Activated CD4-positive, alpha-beta T cell treated with anti-CD3 and anti-CD28 coated beads, Interleukin-2, amount 50 U/mL, for 48 hours (primary cell): ENCODE results near the gene ALDH18A1.

ENCODE experiments used
- DNase-seq, 2 experiments: peaks; one replicate each; pipeline ENCODE4 v3.0.0-alpha.2; 2020

ALDH18A1 gene

DNA sequence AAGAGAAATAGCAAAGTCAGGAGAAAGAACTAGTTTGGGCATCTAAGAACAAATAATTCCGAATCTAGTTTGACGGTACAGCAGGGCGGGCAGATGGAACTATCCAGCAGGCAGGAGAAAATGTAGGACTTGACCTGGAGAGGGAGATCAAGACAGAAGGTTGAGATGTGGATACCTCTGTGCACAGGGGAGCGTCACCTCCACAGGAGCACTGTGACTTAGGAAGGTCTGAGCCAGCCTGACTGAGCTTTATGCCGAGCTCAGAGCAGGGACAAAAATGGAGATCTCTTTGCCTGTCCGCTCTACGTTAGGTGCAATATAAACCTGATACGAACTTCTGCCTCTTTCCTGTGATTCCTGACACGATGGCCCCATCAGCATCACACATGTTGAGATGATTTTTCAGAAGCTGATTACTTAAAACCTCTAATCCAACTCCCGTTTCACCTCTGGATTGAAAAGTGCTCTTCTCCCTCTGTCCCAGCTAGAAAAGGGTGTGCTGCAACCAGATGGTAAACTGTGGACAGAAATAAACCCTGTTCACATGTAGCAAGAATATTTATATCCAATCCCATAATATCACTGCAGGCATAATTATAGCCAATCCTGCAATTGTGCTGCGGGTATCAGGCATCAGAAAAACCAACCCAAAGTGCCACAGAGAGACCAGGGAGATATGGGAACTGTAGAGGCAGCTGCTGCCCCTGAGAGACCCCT is 81.7 kb downstream of the ALDH18A1 start:
- no peak for DNase-seq

DNA sequence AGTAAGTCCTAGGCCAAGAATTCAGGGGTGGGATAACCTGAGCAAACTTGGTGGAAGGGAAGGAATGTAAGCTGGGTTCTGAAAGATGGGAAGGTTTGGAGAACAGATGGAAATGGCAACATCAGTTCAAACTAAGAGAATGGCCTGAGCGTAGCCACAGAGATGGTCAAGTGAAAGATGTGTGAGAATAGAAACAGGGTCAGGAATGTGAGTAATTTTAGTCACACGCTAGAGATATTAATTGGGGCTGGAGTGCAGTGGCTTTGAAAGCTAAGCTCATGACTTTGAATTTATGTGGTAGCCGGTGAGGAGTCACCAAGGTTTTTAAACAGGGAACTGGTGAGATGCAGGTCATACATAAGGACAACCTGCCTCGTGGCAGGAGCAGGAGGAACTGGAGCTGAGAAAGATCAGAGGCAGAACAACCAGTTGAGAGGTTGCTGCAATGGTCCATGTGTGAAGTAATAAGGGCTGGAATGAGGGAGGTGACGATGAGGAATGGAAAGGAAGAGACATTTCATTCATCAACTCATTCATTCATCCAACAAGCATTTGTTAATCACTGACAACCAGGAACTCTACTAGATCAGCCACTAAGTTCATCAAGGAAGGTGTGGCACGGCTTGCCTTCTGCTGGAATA is 82.4 kb downstream of the ALDH18A1 start:
- no peak for DNase-seq

DNA sequence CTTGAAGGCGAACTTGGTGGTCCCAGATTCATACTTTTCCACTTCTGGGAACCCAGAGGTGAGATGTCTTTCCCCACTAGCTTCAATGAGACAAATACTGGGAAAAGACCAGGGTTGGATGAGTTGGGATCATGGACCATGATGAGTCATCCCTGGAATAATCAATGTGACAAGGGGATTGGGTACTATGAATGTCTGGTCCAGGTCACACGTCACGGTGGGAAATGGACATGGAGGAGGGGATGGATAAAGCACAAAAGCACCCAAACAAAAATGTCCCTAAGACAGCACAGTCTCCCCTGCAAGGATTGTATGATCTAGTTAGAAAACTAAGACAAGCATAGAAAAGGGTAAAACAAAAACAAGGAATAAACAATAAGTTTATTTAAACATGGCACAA is 83.0 kb downstream of the ALDH18A1 start:
- DNase-seq: no peak

DNA sequence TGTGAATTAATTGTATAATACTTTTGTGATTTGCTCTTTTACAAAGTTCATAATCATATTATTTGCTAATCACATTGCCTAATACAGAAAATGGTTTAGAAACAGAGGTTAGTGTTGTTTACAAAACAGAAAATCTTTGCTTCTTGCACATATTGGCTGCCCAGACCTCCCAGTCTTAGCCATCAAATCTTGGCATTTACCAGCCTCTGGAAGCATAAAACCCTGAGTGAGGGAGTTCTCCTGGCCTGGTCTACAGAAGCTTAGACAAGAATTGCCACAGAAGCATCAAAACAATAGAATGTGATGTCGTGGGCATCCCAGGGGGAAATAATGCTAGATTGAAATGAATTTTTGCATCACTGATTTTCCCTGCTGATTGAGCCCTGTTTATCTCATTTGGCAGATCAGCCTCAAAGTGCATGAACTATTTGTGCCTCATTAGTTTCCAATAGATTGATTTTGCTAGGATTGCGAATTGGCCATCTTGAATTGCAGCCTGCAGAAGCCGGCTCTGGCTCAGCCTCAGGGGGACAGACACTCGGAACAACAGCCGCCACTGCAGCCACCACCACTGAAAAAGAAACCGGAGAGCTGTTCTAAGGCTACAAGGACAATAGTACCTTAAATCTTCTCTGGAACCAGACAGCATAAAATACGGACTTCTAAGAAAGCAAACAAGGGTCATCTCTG is 84.2 kb downstream of the ALDH18A1 start:
- DNase-seq: no peak

DNA sequence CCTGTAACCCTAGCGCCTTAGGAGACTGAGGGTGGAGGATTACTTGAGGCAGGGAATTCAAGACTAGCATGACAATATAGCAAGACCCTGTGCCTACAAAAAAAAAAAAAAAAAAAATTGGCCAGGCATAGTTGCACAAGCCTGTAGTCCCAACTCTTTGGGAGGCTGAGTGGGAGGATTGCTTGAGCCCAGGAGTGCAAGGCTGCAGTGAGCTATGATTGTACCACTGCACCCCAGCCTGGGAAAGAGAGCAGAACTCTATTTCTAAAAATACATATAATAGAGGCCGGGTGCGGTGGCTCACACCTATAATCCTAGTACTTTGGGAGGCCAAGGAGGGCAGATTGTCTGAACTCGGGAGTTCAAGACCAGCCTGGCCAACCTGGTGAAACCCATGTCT is 85.1 kb downstream of the ALDH18A1 start:
- DNase-seq: no peak

DNA sequence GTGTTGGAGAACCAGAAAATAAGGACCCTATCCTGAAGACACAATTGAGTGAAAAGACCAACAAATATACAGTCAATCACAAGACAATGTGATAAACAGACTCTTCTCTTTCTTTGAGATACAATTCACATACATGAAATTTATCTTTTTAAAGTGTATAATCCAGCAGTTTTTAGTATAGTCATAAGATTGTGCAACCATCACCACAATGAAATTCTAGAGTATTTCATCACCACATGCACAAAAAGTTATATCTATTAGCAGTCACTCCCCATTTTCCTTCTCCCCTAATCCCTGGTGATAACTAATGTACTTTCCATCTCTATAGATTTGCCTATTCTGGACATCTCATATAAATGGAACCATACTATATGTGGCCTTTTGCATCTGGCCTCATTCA is 87.1 kb downstream of the ALDH18A1 start:
- no peak for DNase-seq

DNA sequence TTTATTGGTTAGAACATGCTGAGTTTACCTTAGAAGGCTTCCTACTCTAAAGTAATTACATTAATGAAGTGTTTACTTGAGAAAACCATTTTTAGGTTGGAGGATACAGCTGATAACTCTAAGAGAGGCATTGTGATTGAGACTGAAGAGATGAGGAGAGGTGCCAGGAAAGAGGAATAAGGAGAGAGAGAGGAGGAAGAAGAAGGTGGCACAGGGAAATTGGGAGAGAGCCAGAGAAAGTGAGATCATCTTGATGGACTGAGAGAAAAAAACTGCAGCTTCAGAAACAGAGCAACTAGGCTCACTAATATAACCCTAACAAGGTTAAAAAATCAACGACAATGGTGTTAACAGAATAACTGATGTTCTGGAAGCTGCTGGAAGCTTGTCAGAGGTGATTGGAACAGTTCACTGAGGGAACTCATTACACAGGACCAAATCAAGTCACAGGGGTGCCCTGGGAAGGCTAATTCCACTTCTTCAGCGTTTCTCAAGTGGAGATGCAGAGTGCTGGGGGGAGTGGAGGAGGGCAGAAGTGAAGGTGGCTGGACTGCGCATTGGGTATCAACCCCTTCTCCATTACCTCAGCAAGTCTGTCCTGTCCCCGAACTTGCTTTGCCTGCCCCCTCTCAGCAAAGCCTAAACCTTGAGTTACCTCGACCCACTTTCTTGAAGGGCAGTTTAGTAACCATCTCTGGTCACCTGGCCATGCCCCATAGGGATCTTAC is 88.4 kb downstream of the ALDH18A1 start:
- no peak for DNase-seq

DNA sequence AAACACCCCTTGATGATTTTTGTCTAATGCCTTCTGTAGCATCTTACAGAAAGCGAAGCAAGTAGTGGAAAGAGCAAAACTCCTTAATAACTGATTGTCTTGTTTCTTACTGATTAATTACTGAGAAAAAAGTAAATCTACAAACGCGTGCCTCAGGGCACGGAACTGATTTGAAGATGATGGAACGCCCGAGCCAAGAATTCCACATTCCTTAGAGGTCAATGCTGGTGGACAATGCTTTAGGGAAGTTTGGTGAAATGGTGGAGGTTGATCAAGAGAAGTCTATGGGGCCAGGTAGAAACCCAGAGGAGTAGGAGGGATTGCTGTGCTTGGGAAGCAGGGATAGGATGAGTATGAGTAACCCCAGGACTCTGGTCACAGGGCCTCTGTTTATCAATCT is 90.4 kb downstream of the ALDH18A1 start:
- no peak for DNase-seq

DNA sequence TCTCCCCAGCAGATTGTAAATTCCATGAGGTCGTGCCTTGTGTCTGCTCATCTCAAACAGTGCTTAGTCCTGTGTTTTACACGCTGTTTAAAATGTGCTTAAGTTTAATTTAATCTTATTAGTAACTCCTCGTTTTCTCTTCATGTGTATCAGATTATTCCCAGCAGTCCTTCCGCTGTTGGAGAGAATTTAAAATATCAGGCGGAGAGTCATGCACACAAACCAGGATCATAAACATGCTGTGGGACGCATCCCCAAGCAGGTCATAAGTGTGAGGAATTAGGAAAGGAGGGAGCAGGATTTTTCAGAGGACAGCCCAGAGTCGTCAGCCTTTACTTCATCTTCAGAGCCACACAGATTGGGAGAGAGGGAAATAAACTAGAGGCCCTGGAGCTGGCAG is 91.2 kb downstream of the ALDH18A1 start:
- DNase-seq: no peak

DNA sequence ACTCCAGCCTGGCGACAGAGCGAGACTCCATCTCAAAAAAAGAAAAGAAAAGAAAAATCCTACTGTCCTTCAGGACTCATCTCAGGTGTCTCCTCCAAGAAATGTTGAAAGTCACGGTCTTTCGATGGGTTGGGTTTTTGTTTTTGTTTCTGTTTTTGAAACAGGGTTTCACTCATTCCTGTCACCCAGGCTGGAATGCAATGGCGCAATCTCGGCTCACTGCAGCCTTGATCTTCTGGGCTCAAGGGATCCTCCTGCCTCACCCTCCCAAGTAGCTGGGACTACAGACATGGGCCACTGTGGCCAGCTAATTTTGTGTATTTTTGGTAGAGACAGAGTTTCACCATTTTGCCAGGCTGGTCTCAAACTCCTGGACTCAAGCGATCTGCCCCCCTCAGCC is 92.2 kb downstream of the ALDH18A1 start:
- DNase-seq: no peak

DNA sequence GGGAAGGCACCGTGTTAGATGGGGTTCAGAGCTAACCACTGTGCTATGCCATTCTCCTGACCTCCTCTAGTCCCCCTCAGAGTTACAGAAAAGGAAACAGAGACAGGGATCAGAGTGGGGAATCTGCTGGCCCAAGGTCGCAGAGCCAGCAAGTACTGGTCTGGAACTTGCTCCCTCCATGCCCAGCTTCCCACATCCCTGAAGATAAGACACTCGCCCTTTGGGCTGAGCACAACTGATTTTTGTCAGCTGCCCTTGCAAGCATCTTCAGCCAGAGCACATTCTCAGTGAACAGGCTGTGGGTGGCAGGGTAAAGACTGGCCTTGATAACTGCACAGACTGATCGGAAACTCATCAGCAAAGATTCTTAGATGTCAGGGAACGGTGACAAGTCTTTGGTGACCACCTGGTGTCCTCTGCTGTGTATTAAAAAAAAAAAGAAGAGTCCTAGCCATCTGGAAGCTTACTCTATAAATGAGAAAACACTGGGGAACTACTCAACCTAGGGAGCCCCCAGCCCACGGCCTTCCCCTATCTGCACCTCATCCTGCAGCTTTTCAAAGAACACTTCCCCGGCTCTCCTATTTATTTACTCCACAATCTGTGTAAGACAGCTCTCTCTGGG is 94.1 kb downstream of the ALDH18A1 start:
- no peak for DNase-seq

DNA sequence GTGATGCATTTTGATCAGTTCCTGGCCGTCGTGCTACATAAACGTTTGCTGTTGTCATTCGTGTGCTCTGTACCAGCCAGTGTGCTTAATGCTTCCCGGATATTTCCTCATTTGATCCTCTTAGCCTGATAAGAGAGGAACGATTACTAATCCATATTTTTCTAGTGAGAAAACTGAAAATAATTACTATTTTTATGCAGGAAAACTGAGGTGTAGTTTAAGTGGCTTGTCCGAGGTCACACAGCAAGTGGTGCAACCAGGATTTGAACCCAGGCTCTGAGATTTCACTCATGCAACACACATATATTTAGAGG is 94.7 kb downstream of the ALDH18A1 start:
- DNase-seq: no peak

DNA sequence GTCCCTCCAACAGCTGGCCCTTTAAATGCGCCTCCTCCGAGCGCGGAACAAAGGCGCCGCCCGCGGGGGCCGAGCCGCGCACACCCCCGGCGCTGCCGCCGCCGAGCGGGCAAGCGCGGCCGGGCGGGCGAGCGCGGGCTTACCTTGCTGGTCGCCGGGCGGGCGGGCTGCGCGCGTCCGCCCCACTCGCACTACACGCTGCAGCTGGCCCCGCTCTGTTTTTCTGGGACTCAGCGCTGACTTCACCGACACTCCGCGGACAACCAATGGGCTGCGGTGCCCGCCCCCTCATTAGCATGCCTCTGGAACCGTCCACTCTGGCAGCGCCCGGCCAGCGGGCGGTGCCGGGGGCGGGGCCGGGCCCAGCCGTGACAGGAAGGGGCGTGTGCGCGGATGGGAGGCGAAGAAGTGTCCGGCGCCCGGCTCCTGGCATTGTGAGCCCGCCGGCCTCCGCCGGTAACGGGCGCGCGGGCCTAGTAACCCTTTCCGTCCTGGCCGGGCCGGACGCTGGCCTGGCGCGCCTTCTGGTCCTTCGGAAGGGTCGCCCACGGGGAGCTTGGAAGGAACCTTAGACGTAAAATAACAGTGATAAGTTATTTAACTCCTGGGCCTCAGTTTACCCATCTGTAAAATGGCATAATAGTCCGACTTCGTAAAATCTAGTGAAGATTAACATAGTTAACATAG is 95.2 kb downstream of the ALDH18A1 start, which contains the start of gene SORBS1:
Gene SORBS1, minus strand, starts transcription at position 195 of the 687 bp plus-strand sequence. CDS start 120,236 bp downstream, outside the sequence.
- DNase-seq: peak; percentile 87 to 92

DNA sequence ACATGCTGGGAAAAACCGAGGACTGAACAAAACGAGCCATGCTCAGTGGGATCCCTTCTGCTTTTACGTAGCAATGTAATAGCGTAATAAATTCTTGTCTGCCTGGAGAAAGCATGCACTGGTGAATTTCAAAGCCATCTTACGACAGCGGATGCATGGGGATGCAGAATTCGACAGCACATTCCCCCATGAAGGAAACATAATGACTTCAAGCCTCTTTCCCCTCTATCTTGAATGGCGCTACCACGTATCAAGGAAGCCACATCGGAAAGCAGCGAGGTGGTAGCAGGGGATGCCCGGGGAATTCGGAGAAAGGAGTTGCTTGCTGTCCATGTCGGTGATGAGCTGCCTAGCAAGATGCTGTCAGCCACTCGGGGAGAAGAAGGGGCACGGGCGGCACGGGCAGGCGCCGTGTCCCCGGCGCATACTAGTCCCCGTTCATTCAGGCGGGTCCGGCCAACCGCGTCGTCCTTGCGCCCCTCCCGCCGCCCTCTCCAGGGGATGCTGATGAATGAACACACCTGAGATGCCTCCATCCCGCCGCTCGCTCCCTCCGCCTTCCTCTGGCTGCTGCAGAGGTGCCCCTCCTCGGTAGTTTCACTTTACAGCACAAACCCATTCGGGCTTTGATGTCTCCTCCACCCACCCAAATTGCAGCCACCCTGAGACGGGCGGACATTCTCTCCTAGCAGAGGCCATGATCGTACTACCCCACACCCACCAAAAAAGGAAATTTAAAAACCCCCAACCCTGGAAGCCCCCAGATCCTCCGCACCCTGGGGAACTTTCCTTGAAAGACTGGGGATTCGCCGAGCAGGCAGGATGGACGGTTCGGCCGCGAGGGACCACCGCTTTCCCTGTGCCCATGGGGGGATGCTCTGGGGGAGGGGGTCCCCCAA is 96.0 kb downstream of the ALDH18A1 start:
- peak; percentile 40 to 54 for DNase-seq

DNA sequence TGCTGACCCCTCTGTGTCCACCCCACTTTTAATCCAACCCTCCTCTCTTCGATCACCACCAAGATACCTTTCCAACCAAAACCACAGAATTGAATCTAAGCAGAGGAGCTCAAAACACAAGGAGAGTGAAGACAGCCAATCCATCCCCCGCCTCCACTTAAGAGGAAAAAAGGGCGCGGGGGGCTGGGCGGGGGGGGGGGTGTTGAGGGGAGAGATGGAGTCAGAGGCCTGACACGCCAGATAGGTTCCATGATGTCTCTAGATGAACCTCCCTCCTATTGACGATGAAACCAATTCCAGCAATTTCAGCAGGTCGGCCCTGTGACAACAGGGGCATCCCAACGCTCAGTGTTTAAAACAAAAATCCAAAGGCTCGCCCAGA is 96.6 kb downstream of the ALDH18A1 start:
- DNase-seq: no peak

DNA sequence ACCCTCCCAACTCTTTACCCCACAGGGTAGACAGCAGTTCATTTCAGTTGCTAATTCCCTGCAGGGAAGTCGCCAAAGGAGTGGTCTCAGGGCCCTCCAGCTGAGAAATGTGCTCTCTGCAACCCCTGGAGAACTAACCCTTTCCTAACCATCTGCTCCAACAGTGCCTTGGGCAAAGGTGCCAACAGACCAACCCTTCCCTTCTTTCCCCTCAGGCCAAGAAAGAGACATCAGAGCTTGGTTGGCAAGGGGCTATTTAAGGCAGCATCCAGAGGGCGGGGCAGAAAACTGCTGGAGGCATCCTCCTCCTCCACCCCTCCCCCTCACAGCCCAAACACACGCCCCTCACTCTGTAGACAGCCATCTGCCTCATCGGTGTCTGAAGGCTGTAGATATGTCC is 97.0 kb downstream of the ALDH18A1 start:
- DNase-seq: no peak

DNA sequence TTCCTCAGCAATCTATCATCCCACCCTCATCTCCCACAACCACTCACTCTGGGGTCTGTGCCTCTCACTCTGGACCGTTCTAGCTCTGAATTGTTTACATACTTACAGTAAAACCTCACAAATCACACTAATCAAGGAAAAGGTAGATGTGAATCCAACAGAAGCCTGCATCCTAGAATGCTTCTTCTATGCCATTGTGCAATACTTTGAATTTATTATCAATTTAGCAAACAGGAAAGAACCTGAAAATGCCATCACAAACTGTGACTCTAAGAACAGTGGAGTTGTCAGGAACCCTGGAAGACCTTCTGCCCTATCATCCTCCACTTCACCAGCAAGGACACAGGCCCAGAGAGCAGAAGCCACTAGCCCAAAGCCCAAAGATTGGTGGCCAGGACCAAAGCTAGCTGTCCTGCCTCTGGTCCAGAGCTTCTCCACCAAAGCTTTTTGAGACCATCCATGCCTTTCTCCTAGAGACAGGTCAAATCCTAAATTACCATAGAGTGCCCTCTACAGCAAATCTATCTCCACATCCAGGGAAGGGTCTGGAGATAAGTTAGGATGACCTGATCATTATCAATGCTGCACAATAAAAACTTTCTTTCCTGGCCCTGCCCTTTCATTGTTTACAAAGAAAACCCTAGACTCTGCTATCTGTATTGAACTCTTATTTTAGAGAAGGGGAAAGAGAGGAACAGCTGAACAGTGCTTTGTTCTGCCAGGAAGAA is 97.8 kb downstream of the ALDH18A1 start:
- no peak for DNase-seq

DNA sequence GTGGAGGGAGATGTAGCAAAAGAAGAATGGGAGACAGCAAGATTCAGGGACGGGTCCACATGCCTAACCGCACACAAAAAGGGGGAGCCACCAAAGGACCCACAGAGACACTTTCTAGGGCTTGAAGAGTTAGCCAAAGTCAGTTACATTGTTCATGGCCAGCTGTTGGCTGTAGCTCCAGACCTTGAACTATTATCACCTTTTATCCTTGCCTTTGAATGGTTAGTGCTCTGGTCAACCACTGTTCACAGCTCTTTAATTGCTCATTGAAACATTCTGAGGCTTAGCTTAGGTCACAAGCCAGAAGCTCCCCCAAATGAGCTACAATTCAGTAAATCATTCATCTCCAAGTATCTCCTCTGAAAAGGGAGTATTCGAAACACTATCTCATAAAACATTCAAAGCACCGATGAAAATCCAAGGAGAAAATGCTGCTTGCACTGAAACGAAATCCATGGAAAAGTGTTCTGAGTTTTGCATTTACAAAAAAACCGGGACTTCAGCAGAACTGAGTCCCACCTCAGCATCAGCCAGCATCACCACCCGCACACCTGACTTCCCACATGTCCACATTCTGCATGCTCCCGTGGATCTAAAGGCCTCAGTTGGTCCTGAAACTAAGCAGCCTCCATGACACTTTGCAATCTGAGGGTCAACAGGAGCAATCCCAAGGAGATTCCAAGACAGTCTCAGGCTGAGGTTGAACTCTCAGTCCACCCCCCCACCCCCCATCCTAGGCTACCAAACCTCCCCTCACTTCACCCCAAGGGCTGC is 99.3 kb downstream of the ALDH18A1 start:
- DNase-seq: no peak
